Sigmoid colon (tissue), 4 donors: Measurements from ENCODE around the gene HLA-DRB5.

Experiments used
- EP300 ChIP-seq, 4 donors: sonication (generic); formaldehyde crosslinking; IDR thresholded peaks; one replicate each; pipeline ENCODE4 v1.6.1; 2017; ENCODE audit warnings: antibody characterized with exemption in 4 of 4
- POLR2A ChIP-seq, 2 donors: fragments of 450-650 bp; IDR thresholded peaks; one replicate each; pipeline ENCODE4 v1.6.1; 2016; ENCODE audit warnings: antibody characterized with exemption in 2 of 2, mild to moderate bottlenecking in 2 of 2, moderate library complexity in 2 of 2
- TF ChIP-seq, protein P1 (sequence below), 4 experiments: fragments of 450-650 bp in 3 of 4; fragments of 200-600 bp in 1 of 4; IDR thresholded peaks; one replicate each; pipeline ENCODE4 v1.5.1; 2016 to 2019; ENCODE audit warnings: antibody characterized with exemption in 4 of 4, mild to moderate bottlenecking in 3 of 4, moderate library complexity in 2 of 4

GRCh38 chr6:32539839-32540238 lies 9.8 kb upstream of the HLA-DRB5 start:
- TF ChIP-seq POLR2A (IDR thresholded peaks at IDR 0.05) (no peak), EP300 (IDR thresholded peaks at IDR 0.05) (no peak)
- TF ChIP-seq, protein P1, sequence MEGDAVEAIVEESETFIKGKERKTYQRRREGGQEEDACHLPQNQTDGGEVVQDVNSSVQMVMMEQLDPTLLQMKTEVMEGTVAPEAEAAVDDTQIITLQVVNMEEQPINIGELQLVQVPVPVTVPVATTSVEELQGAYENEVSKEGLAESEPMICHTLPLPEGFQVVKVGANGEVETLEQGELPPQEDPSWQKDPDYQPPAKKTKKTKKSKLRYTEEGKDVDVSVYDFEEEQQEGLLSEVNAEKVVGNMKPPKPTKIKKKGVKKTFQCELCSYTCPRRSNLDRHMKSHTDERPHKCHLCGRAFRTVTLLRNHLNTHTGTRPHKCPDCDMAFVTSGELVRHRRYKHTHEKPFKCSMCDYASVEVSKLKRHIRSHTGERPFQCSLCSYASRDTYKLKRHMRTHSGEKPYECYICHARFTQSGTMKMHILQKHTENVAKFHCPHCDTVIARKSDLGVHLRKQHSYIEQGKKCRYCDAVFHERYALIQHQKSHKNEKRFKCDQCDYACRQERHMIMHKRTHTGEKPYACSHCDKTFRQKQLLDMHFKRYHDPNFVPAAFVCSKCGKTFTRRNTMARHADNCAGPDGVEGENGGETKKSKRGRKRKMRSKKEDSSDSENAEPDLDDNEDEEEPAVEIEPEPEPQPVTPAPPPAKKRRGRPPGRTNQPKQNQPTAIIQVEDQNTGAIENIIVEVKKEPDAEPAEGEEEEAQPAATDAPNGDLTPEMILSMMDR (IDR thresholded peaks at IDR 0.05), result no peak
